WTC11 (cell line): Measurements from ENCODE around the gene CSNK1A1L. TPM values are rescaled to one million over a fixed set of nuclear protein-coding genes. Genes with fewer than 3 reads are reported as not detected.
"Not testable (repeated sequence)": the region's sequence is repeated elsewhere in the genome, so short reads cannot be mapped to it uniquely, and the experiment has no call there.

ENCODE experiments used
- ATAC-seq: fragments of 200-7000 bp; cut with Tn5 transposase; 2 replicates; pipeline ENCODE4 v1.10.0; 2021; ENCODE audit warnings: mild to moderate bottlenecking, moderate library complexity
- CTCF ChIA-PET: fragments of 300-600 bp; sonication (Branson Sonifier 250); formaldehyde crosslinking; loops from one replicate; lab custom pipeline; 2021; ENCODE audit warnings: antibody characterized with exemption; lab: Charles Lee
- POLR2A ChIA-PET: fragments of 350-600 bp; sonication (Branson Sonifier 250); formaldehyde crosslinking; loops from one replicate; lab custom pipeline; 2021; ENCODE audit warnings: antibody characterized with exemption; lab: Charles Lee
- DNase-seq: peaks from one replicate; pipeline ENCODE4 v3.0.0; 2021; ENCODE audit warnings: low spot score
- H3K27ac Mint-ChIP-seq: 2 replicates; pipeline ENCODE4 v1.8.0; 2021; ENCODE audit warnings: mixed read lengths
- H3K27me3 Mint-ChIP-seq: 2 replicates; pipeline ENCODE4 v1.8.0; 2021; ENCODE audit warnings: low read depth, mild to moderate bottlenecking, moderate library complexity, mixed read lengths
- H3K36me3 Mint-ChIP-seq: 2 replicates; pipeline ENCODE4 v1.8.0; 2021; ENCODE audit warnings: mixed read lengths
- H3K4me1 Mint-ChIP-seq: 2 replicates; pipeline ENCODE4 v1.8.0; 2022; ENCODE audit warnings: mixed read lengths
- H3K4me3 Mint-ChIP-seq: 2 replicates; pipeline ENCODE4 v1.8.0; 2021; ENCODE audit warnings: mild to moderate bottlenecking, moderate library complexity, mixed read lengths
- H3K9me3 Mint-ChIP-seq: 2 replicates; pipeline ENCODE4 v1.8.0; 2021; ENCODE audit warnings: mixed read lengths
- ARID4B ChIP-seq: sonication (generic); formaldehyde crosslinking; IDR thresholded peaks from 2 replicates; pipeline ENCODE4 v1.8.0; 2023; ENCODE audit warnings: missing genetic modification reagents, mild to moderate bottlenecking, borderline replicate concordance
- ATF2 ChIP-seq: sonication (generic); formaldehyde crosslinking; IDR thresholded peaks from 2 replicates; pipeline ENCODE4 v1.8.1; 2022; ENCODE audit warnings: low read depth, missing genetic modification reagents, borderline replicate concordance
- EMX1 ChIP-seq: fragments of 250-450 bp; sonication (Bioruptor Pico); IDR thresholded peaks from 2 replicates; pipeline ENCODE4 v1.8.0; 2021; ENCODE audit warnings: mild to moderate bottlenecking
- FOXJ3 ChIP-seq: sonication (generic); formaldehyde crosslinking; IDR thresholded peaks from 2 replicates; pipeline ENCODE4 v1.9.0; 2021; ENCODE audit warnings: missing genetic modification reagents, mild to moderate bottlenecking, borderline replicate concordance
- GABPB1 ChIP-seq: sonication (generic); formaldehyde crosslinking; IDR thresholded peaks from 2 replicates; pipeline ENCODE4 v1.8.1; 2023; ENCODE audit warnings: mild to moderate bottlenecking, missing genetic modification reagents
- JUN ChIP-seq: sonication (generic); formaldehyde crosslinking; IDR thresholded peaks from 2 replicates; pipeline ENCODE4 v1.8.0; 2023; ENCODE audit warnings: mild to moderate bottlenecking, missing genetic modification reagents
- MXD4 ChIP-seq: fragments of 250-450 bp; sonication (Bioruptor Pico); IDR thresholded peaks from 2 replicates; pipeline ENCODE4 v1.8.0; 2021; ENCODE audit warnings: mild to moderate bottlenecking, moderate library complexity, borderline replicate concordance
- MYBL2 ChIP-seq: sonication (generic); formaldehyde crosslinking; IDR thresholded peaks from 2 replicates; pipeline ENCODE4 v1.8.1; 2023; ENCODE audit warnings: mild to moderate bottlenecking, moderate library complexity, missing genetic modification reagents
- SMAD3 ChIP-seq: sonication (generic); formaldehyde crosslinking; IDR thresholded peaks from 2 replicates; pipeline ENCODE4 v1.8.0; 2022; ENCODE audit warnings: missing genetic modification reagents, mild to moderate bottlenecking, borderline replicate concordance
- SMAD4 ChIP-seq: sonication (generic); formaldehyde crosslinking; IDR thresholded peaks from 2 replicates; pipeline ENCODE4 v1.8.0; 2022; ENCODE audit warnings: mild to moderate bottlenecking, missing genetic modification reagents
- TCF7 ChIP-seq: sonication (generic); formaldehyde crosslinking; IDR thresholded peaks from 2 replicates; pipeline ENCODE4 v1.8.0; 2022; ENCODE audit warnings: mild to moderate bottlenecking, low read depth, missing genetic modification reagents, moderate library complexity
- TEAD4 ChIP-seq: sonication (generic); formaldehyde crosslinking; IDR thresholded peaks from 2 replicates; pipeline ENCODE4 v1.8.0; 2022; ENCODE audit warnings: mild to moderate bottlenecking, missing genetic modification reagents
- ZNF263 ChIP-seq: sonication (generic); formaldehyde crosslinking; IDR thresholded peaks from 2 replicates; pipeline ENCODE4 v1.8.1; 2022; ENCODE audit warnings: low read depth, mild to moderate bottlenecking, moderate library complexity, missing genetic modification reagents
- ZNF317 ChIP-seq: sonication (generic); formaldehyde crosslinking; IDR thresholded peaks from 2 replicates; pipeline ENCODE4 v1.8.1; 2023; ENCODE audit warnings: low read depth, mild to moderate bottlenecking, moderate library complexity, missing genetic modification reagents, borderline replicate concordance
- ZNF423 ChIP-seq: fragments of 250-450 bp; sonication (Bioruptor Pico); IDR thresholded peaks from 2 replicates; pipeline ENCODE4 v2.1.2; 2022; ENCODE audit warnings: mild to moderate bottlenecking, moderate library complexity
- ZNF671 ChIP-seq: fragments of 250-450 bp; sonication (Bioruptor Pico); IDR thresholded peaks from 2 replicates; pipeline ENCODE4 v1.8.0; 2021; ENCODE audit warnings: mild to moderate bottlenecking
- total RNA-seq: library from RNA; stranded (reverse); gene quantifications from 3 replicates; pipeline ENCODE4 v1.2.3, GENCODE V29; 2021
- TF ChIP-seq, protein P1 (sequence below): sonication (generic); formaldehyde crosslinking; IDR thresholded peaks from 2 replicates; pipeline ENCODE4 v1.8.1; 2023; ENCODE audit warnings: mild to moderate bottlenecking, moderate library complexity, missing genetic modification reagents
- TF ChIP-seq, protein P2 (sequence below): sonication (generic); formaldehyde crosslinking; IDR thresholded peaks from 2 replicates; pipeline ENCODE4 v1.8.0; 2023; ENCODE audit warnings: mild to moderate bottlenecking, missing genetic modification reagents

The CSNK1A1L gene
- total RNA-seq, 1 experiment from 2014 or later = not detected

GRCh38 chr13:37058910-37059847, 46.3 kb downstream of the CSNK1A1L start, which contains the start of gene SUPT20H (continued):
- TF ChIP-seq MXD4 (no peak), JUN (CRISPR knock-in tag) (no peak), ARID4B (CRISPR knock-in tag) (peak; percentile 17; the same call in 1 of the 2 replicates), SMAD3 (CRISPR knock-in tag) (peak; percentile 26; the same call in 1 of the 2 replicates), EMX1 (CRISPR knock-in tag) (no peak), MYBL2 (CRISPR knock-in tag) (no peak), ZNF671 (CRISPR knock-in tag) (no peak), FOXJ3 (CRISPR knock-in tag) (no peak), ZNF423 (CRISPR knock-in tag) (no peak), SMAD4 (CRISPR knock-in tag) (0 out of 2 replicates have a peak, but pooled peaks have one; percentile 35), ZNF317 (CRISPR knock-in tag) (no peak), GABPB1 (peak; percentile 57), TCF7 (CRISPR knock-in tag) (no peak), ATF2 (CRISPR knock-in tag) (no peak), ZNF263 (no peak), TEAD4 (no peak)
- TF ChIP-seq, protein P1, sequence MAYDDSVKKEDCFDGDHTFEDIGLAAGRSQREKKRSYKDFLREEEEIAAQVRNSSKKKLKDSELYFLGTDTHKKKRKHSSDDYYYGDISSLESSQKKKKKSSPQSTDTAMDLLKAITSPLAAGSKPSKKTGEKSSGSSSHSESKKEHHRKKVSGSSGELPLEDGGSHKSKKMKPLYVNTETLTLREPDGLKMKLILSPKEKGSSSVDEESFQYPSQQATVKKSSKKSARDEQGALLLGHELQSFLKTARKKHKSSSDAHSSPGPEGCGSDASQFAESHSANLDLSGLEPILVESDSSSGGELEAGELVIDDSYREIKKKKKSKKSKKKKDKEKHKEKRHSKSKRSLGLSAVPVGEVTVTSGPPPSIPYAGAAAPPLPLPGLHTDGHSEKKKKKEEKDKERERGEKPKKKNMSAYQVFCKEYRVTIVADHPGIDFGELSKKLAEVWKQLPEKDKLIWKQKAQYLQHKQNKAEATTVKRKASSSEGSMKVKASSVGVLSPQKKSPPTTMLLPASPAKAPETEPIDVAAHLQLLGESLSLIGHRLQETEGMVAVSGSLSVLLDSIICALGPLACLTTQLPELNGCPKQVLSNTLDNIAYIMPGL = peak; percentile 86
- TF ChIP-seq, protein P2, sequence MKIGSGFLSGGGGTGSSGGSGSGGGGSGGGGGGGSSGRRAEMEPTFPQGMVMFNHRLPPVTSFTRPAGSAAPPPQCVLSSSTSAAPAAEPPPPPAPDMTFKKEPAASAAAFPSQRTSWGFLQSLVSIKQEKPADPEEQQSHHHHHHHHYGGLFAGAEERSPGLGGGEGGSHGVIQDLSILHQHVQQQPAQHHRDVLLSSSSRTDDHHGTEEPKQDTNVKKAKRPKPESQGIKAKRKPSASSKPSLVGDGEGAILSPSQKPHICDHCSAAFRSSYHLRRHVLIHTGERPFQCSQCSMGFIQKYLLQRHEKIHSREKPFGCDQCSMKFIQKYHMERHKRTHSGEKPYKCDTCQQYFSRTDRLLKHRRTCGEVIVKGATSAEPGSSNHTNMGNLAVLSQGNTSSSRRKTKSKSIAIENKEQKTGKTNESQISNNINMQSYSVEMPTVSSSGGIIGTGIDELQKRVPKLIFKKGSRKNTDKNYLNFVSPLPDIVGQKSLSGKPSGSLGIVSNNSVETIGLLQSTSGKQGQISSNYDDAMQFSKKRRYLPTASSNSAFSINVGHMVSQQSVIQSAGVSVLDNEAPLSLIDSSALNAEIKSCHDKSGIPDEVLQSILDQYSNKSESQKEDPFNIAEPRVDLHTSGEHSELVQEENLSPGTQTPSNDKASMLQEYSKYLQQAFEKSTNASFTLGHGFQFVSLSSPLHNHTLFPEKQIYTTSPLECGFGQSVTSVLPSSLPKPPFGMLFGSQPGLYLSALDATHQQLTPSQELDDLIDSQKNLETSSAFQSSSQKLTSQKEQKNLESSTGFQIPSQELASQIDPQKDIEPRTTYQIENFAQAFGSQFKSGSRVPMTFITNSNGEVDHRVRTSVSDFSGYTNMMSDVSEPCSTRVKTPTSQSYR (CRISPR knock-in tag) = 0 out of 2 replicates have a peak, but pooled peaks have one; percentile 47

GRCh38 chr13:37056228-37056627, 49.2 kb downstream of the CSNK1A1L start:
- DNase-seq, H3K27me3 Mint-ChIP-seq, CTCF ChIA-PET, H3K9me3 Mint-ChIP-seq, POLR2A ChIA-PET, H3K27ac Mint-ChIP-seq, H3K4me3 Mint-ChIP-seq, H3K4me1 Mint-ChIP-seq, ATAC-seq: not testable (repeated sequence)
- peaks cover 23% of the 10 kb centered on the region for H3K36me3 Mint-ChIP-seq
